GM19238 (cell line): ENCODE data around the gene FZR1.
A peak's percentile ranks its signal among the peaks of the same experiment; 100 is the strongest.

ENCODE experiments used
- DNase-seq: peaks from one replicate; pipeline ENCODE4 v3.0.0; 2011; ENCODE audit warnings: low spot score; ENCODE audit not compliant: insufficient read length

Gene FZR1

DNA sequence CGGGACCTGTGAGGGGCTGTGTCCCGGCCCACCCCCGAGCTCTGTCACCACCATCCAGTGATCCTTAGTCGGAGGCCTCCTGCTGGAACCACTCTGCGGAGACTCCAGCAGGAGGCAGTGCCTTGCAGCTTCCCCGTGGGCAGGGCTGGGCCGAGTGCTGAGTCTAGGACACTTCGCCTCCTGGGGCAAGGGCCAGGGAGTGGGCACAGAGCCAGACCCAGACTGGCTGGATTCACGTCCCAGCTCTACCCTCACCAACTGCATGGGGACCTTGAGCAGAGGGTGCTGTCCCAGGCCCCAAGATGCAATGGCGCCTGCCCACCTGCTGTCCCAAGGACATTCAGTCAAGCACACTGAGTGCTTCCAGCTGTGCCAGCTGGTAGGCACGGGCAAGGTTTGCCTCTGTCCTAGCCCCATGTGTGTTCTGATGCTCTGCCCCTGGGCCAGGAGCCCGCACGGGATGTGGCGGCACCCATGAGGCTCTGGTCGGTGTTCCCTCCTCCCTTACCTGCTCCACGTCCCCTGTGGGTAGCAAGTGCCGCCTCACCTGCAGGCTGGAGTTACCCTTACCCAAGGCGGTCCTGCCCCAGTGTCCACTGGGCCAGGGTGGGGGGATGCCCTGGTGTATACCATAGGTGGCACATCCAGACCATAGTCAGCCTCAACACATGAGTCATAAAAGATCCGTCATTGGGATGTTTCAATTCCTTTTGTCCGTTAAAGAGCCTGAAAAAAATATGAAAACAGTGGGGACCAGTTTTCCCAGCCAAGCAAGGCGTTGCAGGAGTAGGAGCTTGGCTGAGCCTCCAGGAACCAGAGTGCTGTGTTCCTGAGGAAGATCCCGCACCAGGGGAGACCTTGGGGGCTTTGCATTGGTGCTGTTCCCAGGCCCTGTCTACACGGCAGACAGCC is 7.4 kb downstream of the FZR1 start:
- DNase-seq = no peak

DNA sequence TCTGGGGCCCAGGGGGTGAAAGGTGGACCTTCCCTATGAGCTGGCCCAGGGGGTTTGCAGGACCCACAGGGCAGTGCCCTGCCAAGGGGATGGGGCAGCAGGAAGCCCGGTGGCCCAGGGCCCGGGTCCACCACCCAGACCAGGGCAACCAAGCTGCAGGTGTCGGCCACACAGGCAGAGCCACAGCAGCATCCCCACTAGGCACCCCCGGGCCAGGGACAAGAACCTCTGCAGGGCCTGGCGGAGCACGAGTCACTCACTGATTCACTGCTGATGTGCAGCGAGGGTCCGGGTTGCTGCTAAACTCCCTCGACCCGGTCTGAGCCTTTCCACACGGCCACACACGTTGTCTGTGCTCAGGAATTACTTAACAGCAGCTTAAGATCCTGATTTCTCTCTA is 8.8 kb downstream of the FZR1 start:
- no peak for DNase-seq

DNA sequence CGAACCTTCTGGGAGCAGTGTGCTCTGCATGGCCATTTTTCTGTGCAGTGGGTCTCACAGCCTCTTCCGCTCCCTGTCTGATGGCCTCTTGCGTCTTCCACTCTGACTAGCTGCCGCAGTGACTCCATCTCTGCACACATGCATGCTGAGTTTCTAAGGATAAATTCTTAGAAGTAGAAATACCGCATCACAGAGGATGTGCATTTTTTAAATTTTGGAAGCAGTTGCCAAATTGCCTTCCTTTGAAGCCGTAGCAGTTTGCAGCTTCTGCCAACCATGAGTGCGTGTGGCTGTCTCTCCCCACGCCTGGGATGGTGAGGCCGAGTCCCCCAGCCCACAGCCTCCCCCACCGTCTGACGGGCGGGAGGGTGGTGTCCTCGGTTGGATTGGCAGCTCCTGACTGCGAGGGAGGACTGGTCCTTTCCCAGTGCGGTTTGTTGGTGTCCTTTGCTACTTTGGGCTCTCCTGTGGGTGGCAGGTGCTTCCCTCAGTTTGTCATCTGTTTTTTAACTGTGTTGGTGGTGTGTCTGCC is 9.8 kb downstream of the FZR1 start:
- DNase-seq = no peak

DNA sequence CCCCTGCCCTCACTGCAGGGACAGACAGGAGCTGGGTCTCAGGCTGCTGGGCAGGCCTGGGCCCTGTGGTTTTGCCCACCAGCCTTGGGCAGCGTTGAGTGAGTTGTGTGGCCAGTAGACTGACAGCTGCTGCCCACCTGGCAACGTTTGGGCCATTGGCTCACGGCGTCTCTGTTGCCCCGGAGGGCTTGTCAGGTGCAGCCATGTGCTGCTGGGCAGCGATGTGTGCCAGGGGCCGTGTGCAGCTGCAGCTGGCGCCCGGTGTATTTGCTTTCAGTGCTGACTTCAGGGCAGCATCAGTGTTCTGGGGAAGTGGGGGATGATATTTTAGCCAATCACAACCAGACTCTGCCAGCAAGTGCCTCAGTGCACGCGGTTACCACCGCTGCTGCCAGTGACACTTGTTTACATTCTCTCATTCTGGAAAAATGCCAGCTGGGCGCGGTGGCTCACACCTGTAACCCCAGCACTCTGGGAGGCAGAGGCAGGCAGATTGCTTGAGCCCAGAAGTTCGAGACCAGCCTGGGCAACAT is 10.6 kb downstream of the FZR1 start:
- peak; percentile 62 for DNase-seq

DNA sequence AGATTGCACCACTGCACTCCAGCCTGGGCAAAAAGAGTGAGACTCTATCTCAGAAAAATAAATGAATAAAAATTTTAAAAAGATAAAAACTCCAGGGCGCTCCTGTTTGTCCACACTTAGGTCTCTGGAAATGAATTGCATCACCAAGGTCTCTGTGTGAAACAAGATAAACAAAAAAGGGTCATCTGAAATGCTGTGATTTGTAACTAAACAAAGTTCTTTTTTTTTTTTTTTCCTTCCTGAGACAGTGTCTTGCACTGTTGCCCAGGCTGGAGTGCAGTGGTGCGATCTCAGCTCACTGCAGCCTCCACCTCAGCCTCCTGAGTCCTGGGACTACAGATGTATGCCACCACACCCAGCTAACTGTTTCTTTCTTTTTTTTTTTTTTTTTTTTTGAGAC is 11.5 kb downstream of the FZR1 start:
- no peak for DNase-seq

DNA sequence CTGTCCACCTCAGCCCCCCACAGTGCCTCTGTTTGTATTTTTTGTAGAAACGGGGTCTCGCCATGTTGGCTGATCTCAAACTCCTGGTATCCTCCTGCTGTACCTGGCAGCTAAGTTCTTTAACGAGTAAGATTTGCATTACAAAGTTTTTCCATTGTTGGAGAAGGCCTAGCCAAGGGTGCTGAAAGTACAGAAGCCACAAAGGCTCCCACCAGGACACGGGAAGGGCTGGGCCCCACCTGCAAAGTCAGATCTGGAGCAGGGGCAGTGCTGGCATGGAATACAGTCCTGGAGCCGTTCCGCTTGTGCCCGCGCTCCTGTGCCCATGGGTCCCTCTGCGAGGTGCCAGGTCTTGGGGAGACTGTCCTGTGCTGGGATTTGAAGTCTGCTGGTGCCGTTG is 12.1 kb downstream of the FZR1 start:
- no peak for DNase-seq

- no peak for DNase-seq
These were observed 12.5 kb downstream of the FZR1 start for GRCh38 chr19:3518659-3519058.

- no peak for DNase-seq
These were observed 13.0 kb downstream of the FZR1 start for GRCh38 chr19:3519126-3519525.

DNA sequence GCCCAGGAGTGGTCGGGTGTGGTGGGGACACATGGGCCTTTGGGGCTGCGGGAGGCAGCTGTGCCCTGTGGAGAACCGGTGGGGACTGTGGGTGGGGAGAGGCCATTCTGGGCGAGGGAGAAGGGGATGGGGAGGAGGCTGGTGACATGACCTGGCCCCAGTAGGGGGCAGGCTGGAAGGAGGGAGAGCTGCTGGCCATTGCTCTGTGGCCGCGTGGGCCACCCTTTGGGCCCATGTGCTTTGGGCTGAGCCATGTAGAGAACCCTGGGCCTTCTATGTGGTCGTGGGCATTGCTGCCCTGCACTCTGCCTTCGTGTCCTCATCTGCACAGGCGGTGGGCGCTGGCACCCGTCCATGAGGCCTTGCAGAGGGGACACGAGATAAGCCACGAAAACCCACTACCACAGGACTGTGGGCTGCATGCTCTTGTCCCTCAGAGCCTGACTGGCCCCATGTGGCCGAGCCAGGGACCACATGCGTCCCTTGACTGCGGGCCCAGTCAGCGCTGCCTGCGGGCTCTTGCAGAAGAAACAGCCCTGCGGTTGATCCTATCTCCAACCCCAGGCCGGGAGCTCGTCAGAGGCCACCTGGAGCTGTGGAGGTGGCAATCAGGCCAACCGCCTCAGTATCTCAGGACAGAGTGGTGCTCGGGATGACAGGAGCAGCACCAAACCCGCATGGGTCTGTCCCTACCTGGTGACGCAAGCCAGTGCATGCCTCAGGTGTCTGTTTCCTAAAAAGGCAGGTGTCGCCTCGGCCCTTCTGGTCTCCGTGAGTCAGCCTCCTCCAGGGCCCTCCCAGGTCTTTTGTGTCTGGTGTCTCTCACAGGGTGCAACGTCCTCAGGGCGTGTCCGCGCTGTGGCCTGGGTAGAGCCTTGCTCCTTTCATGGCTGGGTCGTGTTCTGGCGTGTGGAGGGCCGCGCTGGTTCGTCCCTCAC is 14.3 kb downstream of the FZR1 start:
- no peak for DNase-seq

- no peak for DNase-seq
These were observed 15.0 kb downstream of the FZR1 start for GRCh38 chr19:3521104-3521445.

DNA sequence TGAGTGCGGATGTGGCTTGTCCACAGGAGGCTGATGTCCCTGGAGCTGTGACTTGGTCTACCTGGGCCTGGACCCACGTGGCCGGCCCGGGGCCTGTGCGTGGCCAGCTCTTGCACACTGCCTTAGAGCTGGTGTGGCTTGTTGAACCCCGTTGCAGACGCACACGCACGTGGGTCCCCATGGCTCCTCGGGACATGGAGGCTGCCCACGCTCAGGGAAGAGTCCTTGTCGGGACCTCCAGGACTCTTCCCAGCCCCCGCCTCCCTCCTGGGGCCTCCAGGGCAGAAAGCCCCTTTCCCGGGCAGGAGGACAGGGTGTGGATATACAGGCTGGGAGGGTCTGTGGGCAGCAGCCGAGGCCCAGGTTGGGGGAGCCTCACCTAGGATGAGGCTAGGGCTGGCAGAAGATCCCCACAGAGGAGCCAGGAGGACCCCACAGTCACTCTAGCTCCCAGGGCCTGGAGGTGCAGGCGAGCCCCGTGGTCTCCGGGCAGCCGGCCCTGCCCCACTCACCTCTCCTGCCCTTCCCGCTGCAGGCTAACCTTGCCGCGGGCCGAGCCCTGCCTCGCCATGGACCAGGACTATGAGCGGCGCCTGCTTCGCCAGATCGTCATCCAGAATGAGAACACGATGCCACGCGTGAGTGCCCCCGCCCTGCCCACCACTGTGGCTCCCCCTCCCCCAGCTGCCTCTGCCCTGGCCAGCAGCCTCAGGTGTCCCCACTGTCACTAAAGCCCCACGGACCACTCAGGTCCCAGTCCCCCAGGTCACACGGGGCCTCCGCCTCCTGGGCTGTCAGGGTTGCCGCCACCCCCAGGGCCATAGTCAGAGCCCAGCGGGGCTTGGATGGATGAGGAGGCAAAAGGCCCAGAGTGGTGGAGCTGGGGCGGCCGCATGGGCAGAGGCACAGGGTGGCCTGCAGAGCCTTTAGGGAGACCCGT is 16.6 kb downstream of the FZR1 start:
- DNase-seq = no peak

DNA sequence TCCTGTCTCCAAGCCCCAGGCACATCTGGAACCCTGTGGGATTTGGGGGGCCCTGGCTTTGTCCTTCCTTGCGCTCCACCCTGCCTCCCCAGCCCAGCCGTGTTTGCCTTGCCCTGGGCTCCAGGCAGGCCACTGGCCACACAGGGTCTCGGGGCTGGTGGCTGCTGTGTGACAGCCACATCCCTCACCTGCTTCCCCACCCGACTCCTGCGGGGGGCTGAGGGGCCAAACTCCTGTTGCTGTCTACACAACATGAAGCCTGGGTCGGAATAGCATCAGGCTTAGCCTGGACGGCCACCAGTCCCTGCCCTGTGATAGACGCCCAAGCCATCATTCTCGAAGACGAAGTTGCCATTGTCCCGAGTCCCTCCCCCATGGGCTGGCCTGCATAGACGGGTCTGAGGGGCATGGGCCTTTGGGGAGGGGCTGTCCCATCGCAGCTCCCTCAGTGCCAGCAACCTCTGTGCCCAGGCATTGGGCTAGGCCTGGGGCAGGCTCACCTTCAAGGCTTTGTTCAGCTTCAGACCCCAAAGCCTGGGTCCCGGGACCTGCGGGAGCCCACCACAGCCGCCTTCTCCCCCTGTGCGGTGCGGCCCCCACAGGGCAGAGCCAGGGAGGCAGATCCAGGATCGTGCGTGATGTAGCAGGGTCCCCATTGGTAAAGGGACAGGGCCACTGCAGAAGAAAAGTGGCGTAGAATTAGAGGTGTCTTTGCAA is 17.4 kb downstream of the FZR1 start:
- no peak for DNase-seq

DNA sequence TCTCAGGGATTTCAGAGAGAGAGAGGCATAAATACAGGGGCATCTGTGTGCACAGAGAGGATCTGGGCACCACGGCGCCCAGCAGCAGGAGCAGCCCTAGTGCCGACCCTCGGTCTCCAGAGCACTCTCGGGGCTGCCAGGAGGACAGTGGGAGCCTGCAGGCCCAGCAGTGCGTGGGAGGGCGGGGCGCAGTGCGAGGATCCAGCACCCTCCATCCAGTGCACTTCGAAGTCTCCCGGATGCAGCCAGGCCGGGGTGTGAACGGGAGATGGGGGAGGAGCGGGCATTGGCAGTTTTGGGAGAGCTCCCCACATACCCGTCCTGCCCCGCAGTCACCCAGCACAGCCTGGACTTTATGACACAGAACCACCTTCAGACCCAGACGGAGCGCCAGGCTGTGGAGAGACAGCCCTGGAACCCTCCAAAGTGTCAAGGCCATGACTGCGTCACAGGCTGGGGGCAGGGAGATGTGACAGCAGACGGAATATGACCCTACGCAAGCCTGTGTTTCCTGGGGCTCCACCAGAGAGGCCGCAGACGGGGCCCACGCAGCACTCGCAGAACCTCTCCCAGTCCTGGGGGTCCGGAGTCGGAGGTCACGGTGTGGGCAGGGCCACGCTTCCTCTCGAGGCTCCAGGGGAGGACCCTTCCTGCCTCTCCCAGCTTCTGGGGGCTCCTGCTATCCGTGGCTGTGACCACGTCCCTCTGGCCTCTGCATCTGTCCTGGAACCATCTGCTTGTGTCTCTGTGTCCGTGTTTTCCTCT is 18.1 kb downstream of the FZR1 start:
- no peak for DNase-seq

DNA sequence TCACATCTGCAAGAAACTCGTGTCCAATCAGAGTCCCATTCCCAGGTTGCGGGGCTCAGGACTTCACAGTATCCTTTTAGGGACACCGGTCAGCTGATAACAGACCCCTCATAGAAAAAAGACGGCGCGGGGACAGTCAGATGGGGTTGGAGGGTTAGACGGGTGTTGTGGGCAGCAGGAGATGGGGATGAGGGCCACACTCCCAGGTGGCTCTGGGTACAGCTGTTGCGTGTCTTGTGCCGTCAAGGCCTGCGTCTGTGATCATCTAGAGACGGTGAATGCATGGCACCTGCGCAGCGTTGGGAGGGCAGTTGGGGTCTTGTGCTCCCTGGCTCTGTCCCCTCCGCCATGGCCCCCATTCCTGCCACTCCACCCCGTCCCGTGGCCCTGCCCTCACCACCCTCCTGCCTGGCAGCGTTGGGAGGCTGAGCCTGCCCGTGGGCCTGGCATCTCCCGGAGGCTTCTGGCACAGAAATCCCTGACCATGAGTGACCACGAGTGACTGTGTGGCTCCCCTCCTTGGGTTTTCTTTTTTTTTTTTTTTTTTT is 18.9 kb downstream of the FZR1 start:
- no peak for DNase-seq

DNA sequence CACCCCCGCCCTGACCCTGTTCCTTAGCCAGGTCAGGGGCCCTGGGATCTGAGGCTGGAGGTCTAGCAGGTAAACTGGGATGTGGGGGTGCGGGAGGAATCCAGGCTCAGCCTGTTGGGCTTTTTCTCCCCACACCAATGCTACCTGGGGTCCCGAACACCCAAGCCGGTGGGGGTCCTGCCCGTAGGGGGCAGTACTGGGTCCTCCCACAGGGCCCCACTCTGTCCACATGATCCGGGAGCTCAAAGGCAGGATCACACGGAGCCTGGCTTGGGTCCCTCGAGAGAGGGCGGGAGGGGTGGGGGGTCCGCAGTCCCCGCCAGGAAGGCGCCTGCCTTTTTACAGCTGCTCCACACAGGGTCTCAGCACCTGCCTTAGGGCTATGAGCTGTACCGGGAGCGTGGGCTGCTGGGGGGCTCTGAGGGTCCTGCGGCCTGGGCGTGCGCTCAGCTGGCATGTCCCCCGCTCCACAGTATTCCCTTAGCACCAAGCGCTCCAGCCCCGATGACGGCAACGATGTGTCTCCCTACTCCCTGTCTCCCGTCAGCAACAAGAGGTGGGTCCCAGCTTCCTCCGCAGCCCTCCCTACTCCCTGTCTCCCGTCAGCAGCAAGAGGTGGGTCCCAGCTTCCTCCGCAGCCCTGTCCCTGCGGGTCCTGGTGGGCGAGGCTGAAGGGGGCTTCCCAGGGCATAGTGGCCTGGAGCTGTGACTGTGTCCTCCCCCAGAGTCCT is 20.6 kb downstream of the FZR1 start:
- DNase-seq = no peak

DNA sequence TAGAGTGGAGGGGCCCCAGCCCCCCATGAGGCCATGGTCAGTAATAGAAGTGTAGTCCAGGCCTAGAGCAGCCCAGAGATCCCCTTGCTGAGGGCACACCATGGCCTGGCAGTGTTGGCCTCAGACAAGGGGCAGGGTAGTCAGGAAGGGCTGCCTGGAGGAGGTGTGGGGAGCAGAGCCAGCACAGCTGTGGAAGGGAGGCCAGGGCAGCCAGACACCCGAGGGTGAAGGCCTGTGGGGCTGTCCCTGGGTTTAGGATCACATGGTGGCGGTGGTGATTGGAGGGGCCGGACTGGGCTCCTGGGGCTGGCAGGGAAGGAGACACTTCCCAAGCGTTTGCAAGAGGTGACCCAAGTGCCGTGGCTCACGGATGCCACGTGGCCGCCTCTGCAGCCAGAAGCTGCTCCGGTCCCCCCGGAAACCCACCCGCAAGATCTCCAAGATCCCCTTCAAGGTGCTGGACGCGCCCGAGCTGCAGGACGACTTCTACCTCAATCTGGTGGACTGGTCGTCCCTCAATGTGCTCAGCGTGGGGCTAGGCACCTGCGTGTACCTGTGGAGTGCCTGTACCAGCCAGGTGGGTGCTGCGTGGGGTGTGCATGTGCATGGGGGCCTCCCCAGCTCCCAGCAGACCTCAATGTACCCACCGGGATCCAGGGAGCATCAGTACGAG is 21.3 kb downstream of the FZR1 start:
- DNase-seq = no peak

- no peak for DNase-seq
These were observed 22.0 kb downstream of the FZR1 start for GRCh38 chr19:3528080-3528479.
